ENCODE data around the gene MED27. TPM values are rescaled to one million over a fixed set of nuclear protein-coding genes. Genes with fewer than 3 reads are reported as not detected.
"Not testable (repeated sequence)": the region's sequence is repeated elsewhere in the genome, so short reads cannot be mapped to it uniquely, and the experiment has no call there.

The MED27 gene
- total RNA-seq, 1 experiment from 2014 or later: 30.4 TPM

GRCh38 chr9:132011896-132012295, 67.8 kb downstream of the MED27 start:
- no peaks in the 10 kb centered on the region for H3K36me3 ChIP-seq (ENCODE audit: control insufficient read depth, insufficient read depth, low read length)
- no peaks in the 10 kb centered on the region for H3K27me3 Mint-ChIP-seq (ENCODE audit: insufficient read depth, unreplicated experiment)
- peaks cover 15% of the 10 kb centered on the region for H3K4me1 Mint-ChIP-seq (ENCODE audit: low read depth, unreplicated experiment)
- peaks cover 5% of the 10 kb centered on the region for H3K36me3 Mint-ChIP-seq (ENCODE audit: insufficient read depth, unreplicated experiment)
- H3K27me3 ChIP-seq (replicated peaks; ENCODE audit: control insufficient read depth, insufficient read depth, low read length): no peaks in the 10 kb centered on the region
- no peak overlapping the region for H3K4me3 Mint-ChIP-seq (ENCODE audit: unreplicated experiment)
- H3K27ac Mint-ChIP-seq (ENCODE audit: unreplicated experiment): no peak overlapping the region
- H3K4me3 ChIP-seq (ENCODE audit: low read depth, low read length): no peak overlapping the region
- no peak for TF ChIP-seq CTCF (IDR thresholded peaks at IDR 0.05; ENCODE audit: insufficient read depth in 1 of 2, low read depth in 1 of 2, low read length in 1 of 2, severe bottlenecking in 1 of 2, unreplicated experiment in 1 of 2)
- CTCF ChIA-PET: no interaction called here
- no peaks in the 10 kb centered on the region for H3K9me3 ChIP-seq
- peaks cover 15% of the 10 kb centered on the region for H3K4me1 ChIP-seq
- intact Hi-C loops (cut with micrococcal nuclease; ENCODE audit: unreplicated experiment): no loop called here
- DNase-seq: no peak
- POLR2A ChIA-PET: no interaction called here
- BruUV-seq (replicated peaks): no TSS peak
- H3K9me3 Mint-ChIP-seq (ENCODE audit: unreplicated experiment): no peaks in the 10 kb centered on the region

GRCh38 chr9:132011309-132011708, 68.4 kb downstream of the MED27 start:
- TF ChIP-seq CTCF (IDR thresholded peaks at IDR 0.05; ENCODE audit: insufficient read depth in 1 of 2, low read depth in 1 of 2, low read length in 1 of 2, severe bottlenecking in 1 of 2, unreplicated experiment in 1 of 2): no peak
- BruUV-seq (replicated peaks): no TSS peak
- no peak for DNase-seq
- intact Hi-C loops (cut with micrococcal nuclease; ENCODE audit: unreplicated experiment): no loop called here
- Histone ChIP-seq H3K4me1 (peaks cover 15% of the 10 kb centered on the region), H3K36me3 (ENCODE audit: control insufficient read depth, insufficient read depth, low read length) (no peaks in the 10 kb centered on the region), H3K27me3 (replicated peaks; ENCODE audit: control insufficient read depth, insufficient read depth, low read length) (no peaks in the 10 kb centered on the region), H3K4me3 (ENCODE audit: low read depth, low read length) (no peak overlapping the region), H3K9me3 (no peaks in the 10 kb centered on the region)
- POLR2A ChIA-PET: no interaction called here
- no peaks in the 10 kb centered on the region for H3K9me3 Mint-ChIP-seq (ENCODE audit: unreplicated experiment)
- H3K36me3 Mint-ChIP-seq (ENCODE audit: insufficient read depth, unreplicated experiment): peaks cover 5% of the 10 kb centered on the region
- CTCF ChIA-PET: no interaction called here
- H3K4me1 Mint-ChIP-seq (ENCODE audit: low read depth, unreplicated experiment): peaks cover 15% of the 10 kb centered on the region
- no peaks in the 10 kb centered on the region for H3K27me3 Mint-ChIP-seq (ENCODE audit: insufficient read depth, unreplicated experiment)
- no peak overlapping the region for H3K27ac Mint-ChIP-seq (ENCODE audit: unreplicated experiment)
- H3K4me3 Mint-ChIP-seq (ENCODE audit: unreplicated experiment): no peak overlapping the region

- POLR2A ChIA-PET; BruUV-seq (replicated peaks); H3K27ac Mint-ChIP-seq (ENCODE audit: unreplicated experiment); H3K27me3 Mint-ChIP-seq (ENCODE audit: insufficient read depth, unreplicated experiment); H3K36me3 ChIP-seq (ENCODE audit: control insufficient read depth, insufficient read depth, low read length); CTCF ChIA-PET; H3K9me3 ChIP-seq; H3K4me3 Mint-ChIP-seq (ENCODE audit: unreplicated experiment); H3K4me3 ChIP-seq (ENCODE audit: low read depth, low read length); H3K36me3 Mint-ChIP-seq (ENCODE audit: insufficient read depth, unreplicated experiment); H3K27me3 ChIP-seq (replicated peaks; ENCODE audit: control insufficient read depth, insufficient read depth, low read length); DNase-seq; H3K9me3 Mint-ChIP-seq (ENCODE audit: unreplicated experiment); intact Hi-C loops (cut with micrococcal nuclease; ENCODE audit: unreplicated experiment): not testable (repeated sequence)
- peaks cover 15% of the 10 kb centered on the region for H3K4me1 ChIP-seq
- peaks cover 15% of the 10 kb centered on the region for H3K4me1 Mint-ChIP-seq (ENCODE audit: low read depth, unreplicated experiment)
Observed at GRCh38 chr9:132010201-132010600, 69.5 kb downstream of the MED27 start.
